ENCODE measurements around the gene GTSE1. TPM values are rescaled to one million over a fixed set of nuclear protein-coding genes. Genes with fewer than 3 reads are reported as not detected.

GTSE1 gene
- total and polyA plus RNA-seq, 2 of the 13 experiments (the other 11 are each of a cell fraction or from before 2014, with no cell fraction given), result 10.7 to 13.5 TPM

DNA sequence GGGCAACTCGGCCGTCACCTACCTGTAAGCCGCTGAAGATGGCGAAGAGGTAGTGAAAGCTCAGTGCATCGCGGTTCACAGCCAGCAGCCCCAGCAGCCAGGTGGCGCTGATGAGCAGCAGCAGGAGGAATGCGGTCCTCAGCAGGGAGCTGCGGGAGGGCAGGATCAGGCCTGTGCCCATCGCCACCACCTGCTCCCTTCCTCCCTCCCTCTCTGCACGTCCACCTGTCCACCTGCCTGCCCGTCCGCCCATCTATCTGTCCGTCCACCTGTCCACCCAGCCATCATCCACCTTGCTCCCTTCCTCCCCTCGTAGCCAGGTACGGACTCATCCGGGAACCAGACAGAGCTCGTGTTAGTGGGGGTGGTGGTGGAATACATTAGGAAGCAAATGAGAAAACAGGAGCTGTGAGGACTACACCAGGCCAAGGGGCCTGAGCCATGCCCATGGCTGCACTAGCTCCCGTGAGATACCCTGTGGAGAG, 71.1 kb downstream of the GTSE1 start (continued):
- TF ChIP-seq ZSCAN31 (CRISPR knock-in tag; IDR thresholded peaks at IDR 0.05; ENCODE audit: low read depth) (0 out of 2 replicates have a peak, but pooled peaks have one; percentile 62), PHF5A (CRISPR knock-in tag; IDR thresholded peaks at IDR 0.05; ENCODE audit: low read depth, unreplicated experiment) (peak; percentile 70), SMAD3 (CRISPR knock-in tag; IDR thresholded peaks at IDR 0.05) (0 out of 2 replicates have a peak, but pooled peaks have one; percentile 43), SOX5 (CRISPR knock-in tag; IDR thresholded peaks at IDR 0.05; ENCODE audit: borderline replicate concordance) (peak; percentile 16; the same call in 1 of the 2 replicates), TSC22D2 (CRISPR knock-in tag; IDR thresholded peaks at IDR 0.05; ENCODE audit: borderline replicate concordance) (no peak), MYC (CRISPR knock-in tag; IDR thresholded peaks at IDR 0.05; ENCODE audit: borderline replicate concordance) (no peak)

DNA sequence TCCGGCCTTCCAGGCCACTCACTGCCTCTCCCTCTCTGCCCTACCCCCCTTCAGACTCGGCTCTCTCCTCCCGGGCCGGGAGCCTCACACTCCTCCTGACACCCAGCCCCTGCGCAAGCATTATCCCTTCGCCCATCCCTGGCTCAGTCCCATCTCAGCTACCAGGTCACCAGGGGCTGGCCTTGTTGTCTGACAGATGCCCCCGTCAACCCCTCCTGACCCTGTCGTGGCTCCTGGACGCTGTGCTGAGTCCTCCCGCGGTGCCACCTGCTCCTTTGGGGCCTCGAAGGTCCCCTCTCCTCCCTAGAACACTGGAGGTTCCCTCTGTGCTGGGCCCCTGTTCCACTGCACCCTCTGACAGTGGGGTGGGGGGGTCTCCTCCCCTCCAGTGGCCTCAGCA, 71.8 kb downstream of the GTSE1 start:
- Histone ChIP-seq H3K4me3 (replicated peaks in 1 of 3; ENCODE audit: insufficient read depth in 1 of 3, low read depth in 2 of 3, low read length in 3 of 3) (no peak overlapping the region), H3K4me2 (ENCODE audit: low read depth, low read length) (no peak overlapping the region), H3K27me3 (ENCODE audit: control insufficient read depth in 1 of 2, insufficient read depth in 2 of 2, low read length in 2 of 2) (no peaks in the 10 kb centered on the region), H3K9me3 (ENCODE audit: low read length) (no peaks in the 10 kb centered on the region), H2AFZ (ENCODE audit: low read length) (no peak overlapping the region), H3K4me1 (ENCODE audit: insufficient read depth, low read length) (peaks cover 33% of the 10 kb centered on the region), H3K79me2 (ENCODE audit: insufficient read depth, low read length) (no peaks in the 10 kb centered on the region), H3K9ac (ENCODE audit: insufficient read depth, low read depth, low read length) (no peak overlapping the region), H4K20me1 (ENCODE audit: insufficient read depth, low read length) (no peaks in the 10 kb centered on the region), H3K36me3 (replicated peaks in 1 of 2; ENCODE audit: control insufficient read depth in 1 of 2, insufficient read depth in 2 of 2, low read length in 2 of 2) (no peaks in the 10 kb centered on the region), H3K27ac (ENCODE audit: extremely low read length, insufficient read depth, low read length) (no peak overlapping the region)
- ChIA-PET CTCF (ENCODE audit: low intra/inter-chr PET ratio, low total read pairs) (interaction anchor here (1.6 to 3.0 kb wide), 4 partner anchors 13 to 174 kb away, joined by 3 to 48 read pairs (median 12); no protein-coding TSS in a partner anchor), POLR2A (interaction anchor here (1.2 to 1.5 kb wide), 4 partner anchors 9 to 63 kb away, joined by 3 to 33 read pairs (median 6); no protein-coding TSS in a partner anchor)
- DNase-seq (ENCODE audit: low spot score) (no peak), FAIRE-seq (no peak), ATAC-seq (no peak)
- 80% methylated on average over 12 of the region's 12 CpGs for WGBS (ENCODE audit: low lambda C conversion rate)
- TF ChIP-seq PAWR (CRISPR knock-in tag; IDR thresholded peaks at IDR 0.05; ENCODE audit: borderline replicate concordance), result no peak
- TF ChIP-seq KLF16 (CRISPR knock-in tag; IDR thresholded peaks at IDR 0.05), result no peak
- no peak for TF ChIP-seq ZNF337 (CRISPR knock-in tag; IDR thresholded peaks at IDR 0.05; ENCODE audit: borderline replicate concordance, low read depth)
- no peak for TF ChIP-seq CREM (IDR thresholded peaks at IDR 0.05)
- no peak for TF ChIP-seq CREM (CRISPR knock-in tag; IDR thresholded peaks at IDR 0.05)
- no peak for TF ChIP-seq NR3C1 (CRISPR knock-in tag; IDR thresholded peaks at IDR 0.05)
- no peak for TF ChIP-seq PHF21A (CRISPR knock-in tag; IDR thresholded peaks at IDR 0.05)
- no peak for TF ChIP-seq ASH2L (IDR thresholded peaks at IDR 0.05; ENCODE audit: insufficient read length, low read depth, low read length)
- in situ Hi-C loops (cut with HindIII; ENCODE audit: extremely low pct_ligation_motif_present, low pct_unique_long_range_greater_than_20kb) (loop anchor here (5.0 kb wide), 2 partner anchors 74 to 169 kb away; partner anchors contain the start of gene CELSR1), intact Hi-C loops (cut with micrococcal nuclease; ENCODE audit: unreplicated experiment) (no loop called here)
- no TSS peak for BruUV-seq (replicated peaks)

Data from HepG2 (cell line).